ENCODE results near the gene KIAA0513. TPM values are rescaled to one million over a fixed set of nuclear protein-coding genes. Genes with fewer than 3 reads are reported as not detected.

The KIAA0513 gene
- total RNA-seq, 1 experiment from 2014 or later = 6.6 TPM

- TF ChIP-seq REST (IDR thresholded peaks at IDR 0.05; ENCODE audit: low read depth) (no peak), RAD21 (IDR thresholded peaks at IDR 0.05; ENCODE audit: low read depth) (no peak), YY1 (IDR thresholded peaks at IDR 0.05; ENCODE audit: extremely low read depth, insufficient replicate concordance, low read depth, low read length) (no peak), ELF1 (IDR thresholded peaks at IDR 0.05; ENCODE audit: borderline replicate concordance, low read depth) (no peak), TCF7L2 (IDR thresholded peaks at IDR 0.05; ENCODE audit: borderline replicate concordance, extremely low read depth, insufficient read depth, insufficient read length) (no peak), CEBPB (IDR thresholded peaks at IDR 0.05; ENCODE audit: low read depth) (no peak)
Observed at GRCh38 chr16:85037721-85038120, 10.1 kb downstream of the KIAA0513 start (continued).

- Histone ChIP-seq H3K9me3 (ENCODE audit: control insufficient read depth in 1 of 2, insufficient read depth in 1 of 2, low read depth in 1 of 2, low read length in 2 of 2) (no peaks in the 10 kb centered on the region), H2AFZ (ENCODE audit: low read depth, low read length, poor library complexity, severe bottlenecking) (no peak overlapping the region), H3K9ac (ENCODE audit: low read length) (no peak overlapping the region), H3K4me3 (replicated peaks in 1 of 2; ENCODE audit: low read depth in 1 of 2, low read length in 2 of 2) (no peak overlapping the region), H3K36me3 (ENCODE audit: control insufficient read depth in 1 of 2, insufficient read depth in 2 of 2, low read length in 2 of 2) (no peaks in the 10 kb centered on the region), H3K4me2 (ENCODE audit: low read length) (no peak overlapping the region), H3K4me1 (ENCODE audit: control insufficient read depth in 1 of 2, insufficient read depth in 2 of 2, low read length in 2 of 2) (peaks cover 14 to 20% of the 10 kb centered on the region in 2 experiments), H3K27ac (ENCODE audit: low read depth, low read length) (no peak overlapping the region), H3K9me2 (ENCODE audit: insufficient read depth) (no peaks in the 10 kb centered on the region), H4K20me1 (ENCODE audit: insufficient read depth) (no peaks in the 10 kb centered on the region), H3K27me3 (ENCODE audit: insufficient read depth, low read length) (no peaks in the 10 kb centered on the region; the same call in 1 of the 2 replicates), H3K79me2 (ENCODE audit: insufficient read depth, low read length) (no peaks in the 10 kb centered on the region)
- ChIA-PET RAD21 (ENCODE audit: low non-redundant PET in 1 of 2, low total read pairs in 2 of 2, uncharacterized antibody in 2 of 2, unreplicated experiment in 2 of 2) (no interaction called here), CTCF (no interaction called here), POLR2A (no interaction called here)
- ATAC-seq = no peak
- no peak for DNase-seq (ENCODE audit: low read depth, low spot score)
- intact Hi-C loops (cut with micrococcal nuclease) = no loop called here
- TF ChIP-seq CTCF (IDR thresholded peaks at IDR 0.05 in 2 of 3, conservative IDR thresholded peaks at IDR 0.05 in 1 of 3; ENCODE audit: borderline replicate concordance in 1 of 3, insufficient read depth in 1 of 3, low read depth in 2 of 3, low read length in 2 of 3) (no peak), RAD21 (IDR thresholded peaks at IDR 0.05; ENCODE audit: low read depth) (no peak), EZH2 (IDR thresholded peaks at IDR 0.05) (no peak), ZBTB33 (IDR thresholded peaks at IDR 0.05; ENCODE audit: extremely low read depth, insufficient replicate concordance, low read length) (no peak), ATF3 (IDR thresholded peaks at IDR 0.05) (no peak), ELF1 (IDR thresholded peaks at IDR 0.05; ENCODE audit: borderline replicate concordance, low read depth) (no peak), TCF7L2 (IDR thresholded peaks at IDR 0.05; ENCODE audit: borderline replicate concordance, extremely low read depth, insufficient read depth, insufficient read length) (no peak), ZFX (IDR thresholded peaks at IDR 0.05) (no peak), CEBPB (IDR thresholded peaks at IDR 0.05; ENCODE audit: low read depth) (no peak), FOSL1 (IDR thresholded peaks at IDR 0.05; ENCODE audit: low read depth) (no peak), POLR2A (IDR thresholded peaks at IDR 0.05; ENCODE audit: borderline replicate concordance, extremely low read depth, insufficient read depth, insufficient read length) (no peak), JUND (IDR thresholded peaks at IDR 0.05) (no peak)
- BruUV-seq (replicated peaks) = no TSS peak
Observed at GRCh38 chr16:85040685-85041084, 13.1 kb downstream of the KIAA0513 start.
